ENCODE data around the gene PDZRN4. TPM values are rescaled to one million over a fixed set of nuclear protein-coding genes. Genes with fewer than 3 reads are reported as not detected.

The PDZRN4 gene
- total RNA-seq, 1 experiment from 2014 or later: not detected

DNA sequence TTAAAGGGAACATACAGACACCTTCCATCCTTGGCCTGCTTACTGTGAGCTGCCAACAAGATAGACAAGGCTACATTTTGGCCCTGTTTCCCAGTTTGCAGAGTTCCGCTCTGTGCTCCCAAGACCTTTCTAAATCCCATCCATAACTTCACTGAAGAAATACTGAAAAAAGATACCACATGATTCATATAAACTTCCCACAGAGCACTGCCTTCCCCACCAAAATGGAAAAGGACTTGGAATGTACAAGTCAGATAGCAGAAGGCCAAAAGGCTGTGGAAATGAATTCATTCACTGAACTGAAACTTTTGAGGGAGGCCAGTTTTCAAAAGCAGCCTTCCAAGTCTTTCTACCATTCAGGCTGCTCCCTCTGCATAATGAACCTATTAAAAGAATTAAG lies 29.6 kb downstream of the PDZRN4 start:
- BruUV-seq (replicated peaks): no TSS peak
- TF ChIP-seq, protein P1, sequence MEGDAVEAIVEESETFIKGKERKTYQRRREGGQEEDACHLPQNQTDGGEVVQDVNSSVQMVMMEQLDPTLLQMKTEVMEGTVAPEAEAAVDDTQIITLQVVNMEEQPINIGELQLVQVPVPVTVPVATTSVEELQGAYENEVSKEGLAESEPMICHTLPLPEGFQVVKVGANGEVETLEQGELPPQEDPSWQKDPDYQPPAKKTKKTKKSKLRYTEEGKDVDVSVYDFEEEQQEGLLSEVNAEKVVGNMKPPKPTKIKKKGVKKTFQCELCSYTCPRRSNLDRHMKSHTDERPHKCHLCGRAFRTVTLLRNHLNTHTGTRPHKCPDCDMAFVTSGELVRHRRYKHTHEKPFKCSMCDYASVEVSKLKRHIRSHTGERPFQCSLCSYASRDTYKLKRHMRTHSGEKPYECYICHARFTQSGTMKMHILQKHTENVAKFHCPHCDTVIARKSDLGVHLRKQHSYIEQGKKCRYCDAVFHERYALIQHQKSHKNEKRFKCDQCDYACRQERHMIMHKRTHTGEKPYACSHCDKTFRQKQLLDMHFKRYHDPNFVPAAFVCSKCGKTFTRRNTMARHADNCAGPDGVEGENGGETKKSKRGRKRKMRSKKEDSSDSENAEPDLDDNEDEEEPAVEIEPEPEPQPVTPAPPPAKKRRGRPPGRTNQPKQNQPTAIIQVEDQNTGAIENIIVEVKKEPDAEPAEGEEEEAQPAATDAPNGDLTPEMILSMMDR (IDR thresholded peaks at IDR 0.05; ENCODE audit: insufficient read depth in 1 of 2, low read depth in 1 of 2, low read length in 1 of 2, severe bottlenecking in 1 of 2, unreplicated experiment in 1 of 2): no peak
- Histone ChIP-seq H3K9me3 (no peaks in the 10 kb centered on the region), H3K36me3 (ENCODE audit: control insufficient read depth, insufficient read depth, low read length) (no peaks in the 10 kb centered on the region), H3K27me3 (replicated peaks; ENCODE audit: control insufficient read depth, insufficient read depth, low read length) (no peaks in the 10 kb centered on the region), H3K4me3 (ENCODE audit: low read depth, low read length) (no peak overlapping the region), H3K4me1 (no peaks in the 10 kb centered on the region)
- Mint-ChIP-seq H3K4me3 (ENCODE audit: unreplicated experiment) (no peak overlapping the region), H3K27me3 (ENCODE audit: insufficient read depth, unreplicated experiment) (peaks cover 3% of the 10 kb centered on the region), H3K4me1 (ENCODE audit: low read depth, unreplicated experiment) (no peaks in the 10 kb centered on the region), H3K9me3 (ENCODE audit: unreplicated experiment) (no peaks in the 10 kb centered on the region), H3K27ac (ENCODE audit: unreplicated experiment) (no peak overlapping the region), H3K36me3 (ENCODE audit: insufficient read depth, unreplicated experiment) (no peaks in the 10 kb centered on the region)
- no peak for DNase-seq
- ChIA-PET POLR2A (no interaction called here), CTCF (no interaction called here)
- intact Hi-C loops (cut with micrococcal nuclease; ENCODE audit: unreplicated experiment): no loop called here

DNA sequence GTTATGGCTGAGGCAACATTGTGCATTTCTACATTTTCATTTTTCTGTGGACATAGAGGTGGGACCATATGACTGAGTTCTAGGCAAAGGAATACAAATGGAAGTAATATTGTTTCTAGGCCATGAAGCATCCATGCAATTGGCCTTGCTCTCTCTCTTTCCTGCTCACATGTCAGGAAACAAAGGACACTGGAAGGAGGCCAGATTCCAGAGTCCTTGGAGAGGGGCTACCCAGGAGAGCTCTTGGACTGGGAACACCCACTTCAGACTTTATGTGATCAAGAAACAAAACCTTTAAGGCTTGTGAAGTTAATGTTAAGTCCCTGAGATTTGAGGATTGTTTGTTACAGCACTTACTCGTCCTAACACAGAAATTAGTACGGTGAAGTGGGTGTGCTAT lies 32.8 kb downstream of the PDZRN4 start:
- Histone ChIP-seq H3K4me1 (no peaks in the 10 kb centered on the region), H3K36me3 (ENCODE audit: control insufficient read depth, insufficient read depth, low read length) (no peaks in the 10 kb centered on the region), H3K27me3 (replicated peaks; ENCODE audit: control insufficient read depth, insufficient read depth, low read length) (no peaks in the 10 kb centered on the region), H3K9me3 (no peaks in the 10 kb centered on the region), H3K4me3 (ENCODE audit: low read depth, low read length) (no peak overlapping the region)
- ChIA-PET CTCF (no interaction called here), POLR2A (no interaction called here)
- intact Hi-C loops (cut with micrococcal nuclease; ENCODE audit: unreplicated experiment): no loop called here
- no TSS peak for BruUV-seq (replicated peaks)
- Mint-ChIP-seq H3K36me3 (ENCODE audit: insufficient read depth, unreplicated experiment) (no peaks in the 10 kb centered on the region), H3K4me3 (ENCODE audit: unreplicated experiment) (no peak overlapping the region), H3K9me3 (ENCODE audit: unreplicated experiment) (no peaks in the 10 kb centered on the region), H3K27ac (ENCODE audit: unreplicated experiment) (no peak overlapping the region), H3K27me3 (ENCODE audit: insufficient read depth, unreplicated experiment) (peaks cover under 1% of the 10 kb centered on the region), H3K4me1 (ENCODE audit: low read depth, unreplicated experiment) (no peaks in the 10 kb centered on the region)
- no peak for DNase-seq
- TF ChIP-seq, protein P1 (IDR thresholded peaks at IDR 0.05; ENCODE audit: insufficient read depth in 1 of 2, low read depth in 1 of 2, low read length in 1 of 2, severe bottlenecking in 1 of 2, unreplicated experiment in 1 of 2): no peak

DNA sequence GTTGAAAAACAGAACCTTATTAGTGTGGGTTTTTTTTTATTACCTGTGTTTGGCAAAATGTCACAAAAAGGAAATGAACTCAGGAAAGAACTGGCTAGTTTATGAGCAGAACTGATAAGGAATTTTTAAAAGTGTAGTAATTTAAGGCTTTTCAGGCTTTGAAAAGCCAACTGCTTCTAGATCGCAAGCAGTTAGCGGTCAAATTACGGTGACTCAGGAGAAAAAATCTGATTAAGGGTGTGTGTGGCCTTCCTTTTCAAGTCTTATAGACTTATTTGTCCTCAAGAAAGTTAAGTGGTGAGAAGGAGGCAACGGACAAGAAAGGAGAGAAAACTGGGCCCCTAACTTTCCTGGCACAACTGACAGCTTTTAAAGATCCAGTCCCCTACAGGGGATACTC lies 33.4 kb downstream of the PDZRN4 start:
- Histone ChIP-seq H3K4me3 (ENCODE audit: low read depth, low read length) (no peak overlapping the region), H3K27me3 (replicated peaks; ENCODE audit: control insufficient read depth, insufficient read depth, low read length) (no peaks in the 10 kb centered on the region), H3K36me3 (ENCODE audit: control insufficient read depth, insufficient read depth, low read length) (no peaks in the 10 kb centered on the region), H3K4me1 (no peaks in the 10 kb centered on the region), H3K9me3 (no peaks in the 10 kb centered on the region)
- Mint-ChIP-seq H3K27ac (ENCODE audit: unreplicated experiment) (no peak overlapping the region), H3K36me3 (ENCODE audit: insufficient read depth, unreplicated experiment) (no peaks in the 10 kb centered on the region), H3K9me3 (ENCODE audit: unreplicated experiment) (no peaks in the 10 kb centered on the region), H3K27me3 (ENCODE audit: insufficient read depth, unreplicated experiment) (peaks cover 4% of the 10 kb centered on the region), H3K4me3 (ENCODE audit: unreplicated experiment) (no peak overlapping the region), H3K4me1 (ENCODE audit: low read depth, unreplicated experiment) (no peaks in the 10 kb centered on the region)
- DNase-seq: no peak
- intact Hi-C loops (cut with micrococcal nuclease; ENCODE audit: unreplicated experiment): no loop called here
- TF ChIP-seq, protein P1 (IDR thresholded peaks at IDR 0.05; ENCODE audit: insufficient read depth in 1 of 2, low read depth in 1 of 2, low read length in 1 of 2, severe bottlenecking in 1 of 2, unreplicated experiment in 1 of 2): no peak
- CTCF ChIA-PET: no interaction called here
- BruUV-seq (replicated peaks): no TSS peak
- POLR2A ChIA-PET: no interaction called here

Measured in Caco-2 (cell line).